AG04450 (cell line): ENCODE data around the gene PPM1A. TPM values are rescaled to one million over a fixed set of nuclear protein-coding genes. Genes with fewer than 3 reads are reported as not detected.

ENCODE experiments used
- CTCF ChIA-PET: fragments of 300-600, 350-600 bp; formaldehyde crosslinking; extraction: SDS; loops from one replicate; lab custom pipeline; 2022; ENCODE audit warnings: antibody characterized with exemption, inconsistent platforms; lab: Charles Lee
- POLR2A ChIA-PET: fragments of 350-600 bp; formaldehyde crosslinking; extraction: SDS; loops from one replicate; lab custom pipeline; 2021; ENCODE audit warnings: antibody characterized with exemption, inconsistent platforms; lab: Yijun Ruan, JAX
- DNase-seq: peaks from one replicate; pipeline ENCODE4 v3.0.0-alpha.2; 2011; ENCODE audit warnings: low read depth, low spot score
- H3K27ac ChIP-seq: one replicate; pipeline ENCODE4 v1.5.1; 2012; ENCODE audit warnings: low read depth, low read length, control low read depth
- H3K27me3 ChIP-seq: one replicate; pipeline ENCODE4 v1.6.0; 2012; ENCODE audit warnings: low read length; ENCODE audit not compliant: control insufficient read depth, insufficient read depth
- H3K4me3 ChIP-seq: 2 replicates; pipeline ENCODE4 v1.5.1; 2011; ENCODE audit warnings: mild to moderate bottlenecking, low read depth, low read length, control low read depth
- H3K9me3 ChIP-seq: 2 replicates; pipeline ENCODE4 v1.5.1; 2012; ENCODE audit warnings: low read length; ENCODE audit not compliant: control insufficient read depth, insufficient read depth
- CTCF ChIP-seq: IDR thresholded peaks from 2 replicates; pipeline ENCODE4 v1.5.1; 2011; ENCODE audit warnings: low read depth, low read length, control low read depth, inconsistent platforms
- polyA minus RNA-seq: library from RNA; depleted of rRNA, polyadenylated mRNA; stranded (reverse); fragments of >200 nt; gene quantifications from 2 replicates; pipeline ENCODE4 v1.2.3, GENCODE V29; 2011; rRNA and poly(A)+ RNA removed
- polyA plus RNA-seq: library from polyadenylated mRNA; depleted of rRNA; stranded (reverse); fragments of >200 nt; gene quantifications from 2 replicates; pipeline ENCODE4 v1.2.3, GENCODE V29; 2011; rRNA removed

PPM1A gene
- polyA plus RNA-seq: 32.8 and 44.1 TPM in 2 replicates
- polyA minus RNA-seq: 75.3 and 103 TPM in 2 replicates

GRCh38 chr14:60248697-60249318, at the start of gene PPM1A:
Gene PPM1A (plus strand): TSS chr14:60249221. CDS start chr14:60282704, 33,483 bp downstream.
- peak; percentile 88 for DNase-seq
- Histone ChIP-seq H3K4me3 (peak within 1 kb of the TSS; percentile 74), H3K27me3 (no peaks in the 10 kb centered on the region), H3K9me3 (no peaks in the 10 kb centered on the region; the same call in 1 of the 2 replicates), H3K27ac (peak within 1 kb of the TSS; percentile 98)
- ChIA-PET CTCF (interaction anchor here (0.6 to 1.3 kb wide), 5 partner anchors 17 to 502 kb away, joined by 3 to 10 read pairs (median 5); no protein-coding TSS in a partner anchor), POLR2A (interaction anchor here (0.5 to 1.1 kb wide), 8 partner anchors 83 to 765 kb away, joined by 3 to 5 read pairs (median 3); partner anchors contain the start of genes DHRS7, JKAMP, L3HYPDH and PCNX4)
- no peak for TF ChIP-seq CTCF

DNA sequence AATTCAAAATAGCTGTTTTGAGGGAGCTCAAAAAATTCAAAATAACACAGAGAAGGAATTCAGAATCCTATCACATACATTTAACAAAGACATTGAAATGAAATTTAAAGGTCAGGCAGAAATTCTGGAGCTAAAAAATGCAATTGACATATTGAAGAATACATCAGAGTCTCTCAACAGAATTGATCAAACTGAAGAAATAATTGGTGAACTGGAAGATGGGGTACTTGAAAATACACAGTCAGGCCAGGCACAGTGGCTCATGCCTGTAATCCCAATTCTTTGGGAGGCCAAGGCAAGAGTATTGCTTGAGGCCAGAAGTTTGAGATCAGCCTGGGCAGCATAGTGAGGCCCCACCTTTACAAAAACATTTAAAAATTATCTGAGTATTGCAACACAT, 49.7 kb upstream of the PPM1A start:
- Histone ChIP-seq H3K27me3 (no peaks in the 10 kb centered on the region), H3K9me3 (no peaks in the 10 kb centered on the region), H3K27ac (no peak overlapping the region), H3K4me3 (no peak overlapping the region)
- DNase-seq: no peak
- no peak for TF ChIP-seq CTCF
- CTCF ChIA-PET: no interaction called here
- POLR2A ChIA-PET: no interaction called here

- peaks cover 10% of the 10 kb centered on the region for H3K27me3 ChIP-seq
- CTCF ChIA-PET: no interaction called here
- no peaks in the 10 kb centered on the region for H3K9me3 ChIP-seq
- no peak overlapping the region for H3K4me3 ChIP-seq
- no peak for TF ChIP-seq CTCF
- H3K27ac ChIP-seq: no peak overlapping the region
- no peak for DNase-seq
- POLR2A ChIA-PET: no interaction called here
Observed at GRCh38 chr14:60204104-60204842, 44.7 kb upstream of the PPM1A start.

GRCh38 chr14:60204843-60205774, 43.9 kb upstream of the PPM1A start:
- no peak for DNase-seq
- no peak overlapping the region for H3K4me3 ChIP-seq
- CTCF ChIA-PET: no interaction called here
- H3K27ac ChIP-seq: no peak overlapping the region
- POLR2A ChIA-PET: no interaction called here
- peaks cover 10% of the 10 kb centered on the region for H3K27me3 ChIP-seq
- H3K9me3 ChIP-seq: no peaks in the 10 kb centered on the region
- no peak for TF ChIP-seq CTCF
